Measurements from ENCODE around the gene OR4E1. TPM values are rescaled to one million over a fixed set of nuclear protein-coding genes. Genes with fewer than 3 reads are reported as not detected.

The OR4E1 gene
- total and polyA plus RNA-seq, 2 donors (not counting 1 experiment from before 2014, with no cell fraction given): not detected

DNA sequence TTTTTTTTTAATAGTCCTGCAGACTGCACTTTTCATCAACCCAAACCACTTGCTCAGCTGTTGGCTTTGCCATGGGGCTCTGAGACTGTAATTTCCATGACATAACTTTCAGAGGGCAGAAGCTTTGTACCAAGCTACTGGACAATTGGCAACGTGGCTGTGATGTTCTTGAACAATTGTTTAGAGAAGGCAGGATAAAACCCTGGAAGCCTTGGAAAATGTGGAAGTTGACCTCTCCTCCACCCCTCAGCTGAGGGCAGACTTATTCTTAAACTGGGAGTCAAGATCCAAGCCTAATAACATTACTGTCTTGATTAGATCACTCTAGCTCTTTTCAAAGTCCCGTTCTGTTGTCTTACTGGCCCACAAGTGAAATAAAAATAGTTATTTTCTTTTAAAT lies 2.2 kb downstream of the OR4E1 start:
- TF ChIP-seq EZH2 (IDR thresholded peaks at IDR 0.05; ENCODE audit: borderline replicate concordance, insufficient read depth, low read depth, low read length, poor library complexity, severe bottlenecking): no peak
- TF ChIP-seq, protein P1, sequence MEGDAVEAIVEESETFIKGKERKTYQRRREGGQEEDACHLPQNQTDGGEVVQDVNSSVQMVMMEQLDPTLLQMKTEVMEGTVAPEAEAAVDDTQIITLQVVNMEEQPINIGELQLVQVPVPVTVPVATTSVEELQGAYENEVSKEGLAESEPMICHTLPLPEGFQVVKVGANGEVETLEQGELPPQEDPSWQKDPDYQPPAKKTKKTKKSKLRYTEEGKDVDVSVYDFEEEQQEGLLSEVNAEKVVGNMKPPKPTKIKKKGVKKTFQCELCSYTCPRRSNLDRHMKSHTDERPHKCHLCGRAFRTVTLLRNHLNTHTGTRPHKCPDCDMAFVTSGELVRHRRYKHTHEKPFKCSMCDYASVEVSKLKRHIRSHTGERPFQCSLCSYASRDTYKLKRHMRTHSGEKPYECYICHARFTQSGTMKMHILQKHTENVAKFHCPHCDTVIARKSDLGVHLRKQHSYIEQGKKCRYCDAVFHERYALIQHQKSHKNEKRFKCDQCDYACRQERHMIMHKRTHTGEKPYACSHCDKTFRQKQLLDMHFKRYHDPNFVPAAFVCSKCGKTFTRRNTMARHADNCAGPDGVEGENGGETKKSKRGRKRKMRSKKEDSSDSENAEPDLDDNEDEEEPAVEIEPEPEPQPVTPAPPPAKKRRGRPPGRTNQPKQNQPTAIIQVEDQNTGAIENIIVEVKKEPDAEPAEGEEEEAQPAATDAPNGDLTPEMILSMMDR (IDR thresholded peaks at IDR 0.05): no peak
- Histone ChIP-seq H3K9me3 (ENCODE audit: control extremely low read depth in 1 of 3, control insufficient read depth in 2 of 3, insufficient read depth in 1 of 3, low read length in 2 of 3) (peaks cover 0 to 9% (median 7%) of the 10 kb centered on the region in 3 donors), H3K27ac (ENCODE audit: low read length in 2 of 2) (no peak overlapping the region), H3K4me2 (replicated peaks; ENCODE audit: low read depth, low read length, poor library complexity, severe bottlenecking) (no peak overlapping the region), H3K4me1 (ENCODE audit: control insufficient read depth in 2 of 2, insufficient read depth in 2 of 2, low read length in 2 of 2) (no peaks in the 10 kb centered on the region), H4K20me1 (ENCODE audit: control insufficient read depth, insufficient read depth, low read length, poor library complexity, severe bottlenecking) (no peaks in the 10 kb centered on the region), H3K27me3 (replicated peaks in 1 of 4; ENCODE audit: control extremely low read depth in 1 of 4, control insufficient read depth in 3 of 4, insufficient read depth in 4 of 4, low read length in 3 of 4) (peaks cover 0 to 4% (median 2%) of the 10 kb centered on the region in 4 experiments), H3K4me3 (ENCODE audit: control extremely low read depth in 1 of 5, extremely low read depth in 1 of 5, insufficient read depth in 1 of 5, low read depth in 2 of 5, low read length in 4 of 5) (no peak overlapping the region), H3K36me3 (replicated peaks in 1 of 2; ENCODE audit: control extremely low read depth in 1 of 2, control insufficient read depth in 1 of 2, extremely low read depth in 1 of 2, insufficient read depth in 2 of 2, low read length in 1 of 2) (no peaks in the 10 kb centered on the region), H2AFZ (ENCODE audit: insufficient read depth, low read depth, low read length, poor library complexity, severe bottlenecking) (no peak overlapping the region), H3K9ac (ENCODE audit: low read length) (no peak overlapping the region), H3K79me2 (ENCODE audit: control insufficient read depth, insufficient read depth, low read length) (no peaks in the 10 kb centered on the region)
- intact Hi-C loops (cut with micrococcal nuclease): no loop called here
- no peak overlapping the region for H3K4me3 Mint-ChIP-seq
- peaks cover 10% of the 10 kb centered on the region for H3K27me3 Mint-ChIP-seq
- no peak for DNase-seq
- POLR2A ChIA-PET: no interaction called here
- ATAC-seq (ENCODE audit: low read depth): no peak
- H3K9me3 Mint-ChIP-seq (ENCODE audit: insufficient read depth): peaks cover 2% of the 10 kb centered on the region
- no peak overlapping the region for H3K27ac Mint-ChIP-seq
- no peaks in the 10 kb centered on the region for H3K4me1 Mint-ChIP-seq
- CTCF ChIA-PET: no interaction called here
- 80% methylated on average over 1 of the region's 2 CpGs for WGBS (ENCODE audit: insufficient coverage)

DNA sequence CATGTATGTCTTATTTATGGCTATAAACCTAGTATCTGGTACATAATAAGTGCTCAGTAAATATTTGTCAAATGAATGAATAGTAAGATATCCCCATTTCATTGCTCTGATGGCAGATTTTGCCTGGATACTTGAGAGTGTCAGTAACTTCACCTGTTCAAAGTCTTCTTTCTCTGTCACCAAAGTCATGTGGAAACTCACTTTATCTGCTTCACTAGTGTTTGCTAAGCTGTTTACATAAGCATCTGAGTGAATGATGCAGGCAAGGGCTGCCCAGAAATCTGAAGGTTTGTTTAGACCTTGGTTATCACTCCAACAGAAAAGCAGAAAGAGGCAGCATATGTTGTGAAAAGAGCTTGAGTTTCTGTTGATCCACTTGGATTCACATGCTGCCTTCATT lies 4.3 kb downstream of the OR4E1 start:
- Histone ChIP-seq H3K4me1 (ENCODE audit: control insufficient read depth in 2 of 2, insufficient read depth in 2 of 2, low read length in 2 of 2) (no peaks in the 10 kb centered on the region), H3K9me3 (ENCODE audit: control extremely low read depth in 1 of 3, control insufficient read depth in 2 of 3, insufficient read depth in 1 of 3, low read length in 2 of 3) (peaks cover 0 to 4% (median 0%) of the 10 kb centered on the region in 3 donors), H4K20me1 (ENCODE audit: control insufficient read depth, insufficient read depth, low read length, poor library complexity, severe bottlenecking) (no peaks in the 10 kb centered on the region), H3K79me2 (ENCODE audit: control insufficient read depth, insufficient read depth, low read length) (no peaks in the 10 kb centered on the region), H3K36me3 (replicated peaks in 1 of 2; ENCODE audit: control extremely low read depth in 1 of 2, control insufficient read depth in 1 of 2, extremely low read depth in 1 of 2, insufficient read depth in 2 of 2, low read length in 1 of 2) (no peaks in the 10 kb centered on the region), H3K27ac (ENCODE audit: low read length in 2 of 2) (no peak overlapping the region), H3K27me3 (replicated peaks in 1 of 4; ENCODE audit: control extremely low read depth in 1 of 4, control insufficient read depth in 3 of 4, insufficient read depth in 4 of 4, low read length in 3 of 4) (peaks cover 0 to 4% (median 2%) of the 10 kb centered on the region in 4 experiments), H3K4me3 (ENCODE audit: control extremely low read depth in 1 of 5, extremely low read depth in 1 of 5, insufficient read depth in 1 of 5, low read depth in 2 of 5, low read length in 4 of 5) (no peak overlapping the region), H3K4me2 (replicated peaks; ENCODE audit: low read depth, low read length, poor library complexity, severe bottlenecking) (no peak overlapping the region), H3K9ac (ENCODE audit: low read length) (no peak overlapping the region), H2AFZ (ENCODE audit: insufficient read depth, low read depth, low read length, poor library complexity, severe bottlenecking) (no peak overlapping the region)
- intact Hi-C loops (cut with micrococcal nuclease): no loop called here
- Mint-ChIP-seq H3K27me3 (peaks cover 14% of the 10 kb centered on the region), H3K4me1 (no peaks in the 10 kb centered on the region), H3K9me3 (ENCODE audit: insufficient read depth) (peaks cover 2% of the 10 kb centered on the region), H3K4me3 (no peak overlapping the region), H3K27ac (no peak overlapping the region)
- ATAC-seq (ENCODE audit: low read depth) (no peak), DNase-seq (no peak)
- POLR2A ChIA-PET: no interaction called here
- TF ChIP-seq EZH2 (IDR thresholded peaks at IDR 0.05; ENCODE audit: borderline replicate concordance, insufficient read depth, low read depth, low read length, poor library complexity, severe bottlenecking): no peak
- TF ChIP-seq, protein P1 (IDR thresholded peaks at IDR 0.05): no peak
- CTCF ChIA-PET: no interaction called here
